Suppressor macrophage treated with lipopolysaccharide for 1 hour (primary cell): ENCODE results near the gene CCN6.

ENCODE experiments used
- DNase-seq, 3 donors: peaks; one replicate each; pipeline ENCODE4 v3.0.0-alpha.2; 2020 to 2022

The CCN6 gene

GRCh38 chr6:112054001-112054400 is at the start of gene CCN6:
Gene CCN6 (plus strand): TSS chr6:112054104. CDS start chr6:112054358, 254 bp downstream.
- DNase-seq = no peak

DNA sequence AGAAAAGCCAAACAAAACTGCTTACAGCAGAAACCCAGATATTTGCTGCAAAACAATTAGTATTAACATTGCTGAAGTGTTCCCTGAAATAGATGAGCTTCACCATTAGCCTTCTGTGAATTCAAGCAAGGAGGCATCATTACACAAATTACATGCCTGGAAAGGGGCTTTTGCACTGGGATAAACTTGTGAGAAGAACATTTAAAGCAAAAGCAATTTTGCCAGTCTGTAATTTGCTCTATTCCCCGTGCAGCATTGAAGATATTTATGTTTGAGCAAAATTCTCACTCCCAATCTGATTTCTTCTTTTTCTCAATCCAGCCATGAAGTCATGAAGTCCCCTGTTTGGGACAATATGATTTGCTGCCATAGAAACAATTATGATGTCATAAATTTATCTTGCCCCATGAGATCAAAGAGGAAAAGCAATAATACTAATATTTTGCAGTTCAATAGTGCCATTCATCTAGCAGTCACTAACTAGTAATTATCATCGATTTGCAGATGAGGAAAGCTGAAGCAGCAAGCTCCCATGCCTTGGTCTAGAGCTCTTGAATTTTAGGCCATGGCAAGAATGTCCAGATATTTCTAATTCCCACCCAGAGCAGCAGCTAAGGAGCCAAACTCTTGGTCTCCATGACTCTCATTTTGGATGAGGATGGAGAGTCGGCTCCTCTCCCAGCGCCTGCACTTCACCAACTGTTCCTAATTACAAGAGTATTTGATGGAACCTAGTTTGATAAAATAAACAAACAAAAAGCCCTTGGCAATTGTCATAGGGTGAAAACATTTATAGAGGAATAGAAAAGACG is 49.5 kb upstream of the CCN6 start:
- DNase-seq = no peak

- DNase-seq = peak; percentile 40 to 54 (median 54)
Observed at GRCh38 chr6:112005013-112005371, 48.9 kb upstream of the CCN6 start.

GRCh38 chr6:112007254-112007653 is 46.6 kb upstream of the CCN6 start:
- DNase-seq = no peak

DNA sequence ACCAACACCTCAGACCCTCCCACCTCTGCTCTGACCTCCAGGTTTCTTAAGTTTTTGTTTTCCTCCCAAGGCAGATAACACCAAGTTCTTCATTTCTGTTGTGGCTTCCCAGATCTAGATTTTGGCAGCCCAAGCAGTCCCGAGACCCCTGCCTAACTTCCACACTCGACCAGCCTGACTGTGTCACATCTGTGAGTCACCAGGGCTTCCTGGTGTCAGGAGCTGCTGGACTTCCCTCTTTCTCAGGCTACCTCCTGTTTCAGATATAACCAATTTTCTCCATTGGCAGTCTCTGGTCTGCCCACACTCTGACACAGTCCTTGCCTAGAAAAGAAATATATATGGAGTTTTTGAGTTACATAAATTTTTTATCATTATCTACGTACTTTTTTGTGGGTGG is 46.1 kb upstream of the CCN6 start:
- DNase-seq = peak; percentile 90 to 93 (median 92)

DNA sequence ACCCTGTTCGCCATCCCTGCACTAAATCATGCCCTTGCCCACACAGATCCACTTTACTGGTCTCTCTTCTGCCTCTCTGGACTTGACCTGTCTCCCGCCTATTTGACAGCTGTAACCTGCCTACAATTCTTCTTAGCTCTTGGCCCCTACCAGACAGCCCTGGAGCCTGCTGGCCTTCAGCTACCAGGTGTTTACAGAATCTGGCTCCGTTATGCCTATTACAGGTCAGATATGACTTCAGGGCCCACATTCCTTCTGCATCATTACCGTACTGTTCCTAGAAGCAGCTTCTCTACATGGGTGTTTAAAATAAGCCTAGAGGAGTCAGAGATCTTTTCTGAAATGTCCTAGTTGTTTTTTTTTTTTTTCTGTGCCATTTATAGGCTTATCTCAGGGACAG is 45.4 kb upstream of the CCN6 start:
- no peak for DNase-seq

- DNase-seq = peak in 2 of 3 donors; percentile 33 to 39
Observed at GRCh38 chr6:112010328-112010727, 43.6 kb upstream of the CCN6 start.

DNA sequence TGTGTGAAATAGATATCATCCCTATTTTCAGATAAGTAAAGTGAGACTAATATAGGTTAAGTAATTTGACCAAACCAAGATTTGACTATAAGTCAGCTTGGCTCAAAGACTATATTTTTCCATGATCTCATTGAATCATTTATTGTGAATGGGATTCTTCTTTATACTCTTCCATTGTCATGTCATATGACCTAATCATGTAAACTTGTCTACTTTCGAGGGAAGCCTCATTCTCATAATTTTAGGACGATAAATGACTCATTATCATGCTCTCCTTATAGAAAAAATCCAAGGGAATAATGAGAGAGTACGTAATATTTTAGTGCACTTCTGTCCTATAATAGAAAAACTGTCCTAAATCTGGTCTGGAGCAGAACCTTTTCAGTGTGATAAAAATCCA is 40.9 kb upstream of the CCN6 start:
- DNase-seq = no peak

- no peak for DNase-seq
Observed at GRCh38 chr6:112014483-112014882, 39.4 kb upstream of the CCN6 start.

GRCh38 chr6:112015725-112016124 is 38.2 kb upstream of the CCN6 start:
- no peak for DNase-seq

- peak; percentile 74 to 84 (median 77) for DNase-seq
Observed at GRCh38 chr6:112016320-112016719, 37.6 kb upstream of the CCN6 start.

GRCh38 chr6:112017169-112017568 is 36.7 kb upstream of the CCN6 start:
- DNase-seq = no peak

- DNase-seq = no peak
Observed at GRCh38 chr6:112017760-112018537, 36.0 kb upstream of the CCN6 start.

DNA sequence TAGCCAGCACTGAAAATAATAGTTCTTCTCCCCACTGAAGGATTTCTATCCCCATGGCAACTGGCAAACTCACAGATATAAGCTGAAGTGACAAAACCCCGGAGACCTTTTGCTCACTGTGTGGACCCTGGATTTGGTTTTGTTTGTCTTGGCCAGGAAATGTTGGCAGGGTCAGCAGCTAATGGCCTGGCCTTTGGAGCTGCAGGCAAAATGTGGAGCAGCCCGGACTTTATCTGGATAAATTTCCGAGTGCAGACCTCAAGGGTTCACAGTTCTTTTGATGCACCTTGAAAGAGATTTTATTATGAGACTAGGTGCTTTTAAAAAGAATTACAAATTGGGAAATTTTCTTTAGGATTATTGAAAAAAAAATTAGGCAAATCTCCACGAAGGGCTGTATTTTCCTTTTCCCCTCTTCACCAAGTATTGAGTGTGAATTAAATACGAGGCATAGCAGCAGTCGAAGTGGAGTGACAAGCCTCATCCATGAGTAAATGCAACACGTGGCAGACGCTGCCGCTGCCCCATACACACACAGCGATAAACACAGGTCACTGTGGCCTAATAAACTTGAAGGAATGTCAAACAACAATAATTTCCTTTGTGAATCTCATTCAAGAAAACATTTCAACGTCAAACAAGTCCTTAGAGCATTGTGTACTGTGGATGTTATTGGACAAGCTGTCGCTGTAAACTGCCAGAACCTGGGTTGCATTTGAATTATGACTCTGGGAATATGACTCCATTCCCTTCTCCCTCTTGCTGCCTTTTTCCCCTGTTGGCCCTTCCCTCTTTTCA is 35.1 kb upstream of the CCN6 start:
- no peak for DNase-seq

GRCh38 chr6:112019589-112019988 is 34.3 kb upstream of the CCN6 start:
- DNase-seq = no peak

- DNase-seq = no peak
Observed at GRCh38 chr6:112021691-112022310, 32.1 kb upstream of the CCN6 start.

GRCh38 chr6:112022749-112023148 is 31.2 kb upstream of the CCN6 start:
- DNase-seq = no peak

GRCh38 chr6:112024464-112024863 is 29.4 kb upstream of the CCN6 start:
- DNase-seq = no peak

DNA sequence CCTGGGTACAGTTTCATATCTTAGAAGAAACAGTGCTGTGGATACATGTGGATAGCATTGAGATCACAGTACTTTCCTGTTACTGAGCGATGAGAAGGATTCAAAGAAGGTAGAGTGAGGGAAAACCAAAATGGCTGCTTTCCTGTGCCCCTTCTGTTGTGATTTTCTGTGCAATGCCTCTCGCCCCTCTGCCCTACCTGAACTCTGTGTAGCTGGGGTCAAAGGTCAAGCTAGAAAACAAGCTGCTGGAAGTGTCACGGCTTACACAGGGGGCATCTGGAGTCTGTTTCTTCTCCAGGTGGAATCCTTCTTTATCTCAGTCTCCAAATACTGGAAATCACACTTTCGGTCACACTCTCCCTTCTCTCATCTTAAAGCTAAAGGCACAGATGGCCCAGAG is 27.0 kb upstream of the CCN6 start:
- no peak for DNase-seq

DNA sequence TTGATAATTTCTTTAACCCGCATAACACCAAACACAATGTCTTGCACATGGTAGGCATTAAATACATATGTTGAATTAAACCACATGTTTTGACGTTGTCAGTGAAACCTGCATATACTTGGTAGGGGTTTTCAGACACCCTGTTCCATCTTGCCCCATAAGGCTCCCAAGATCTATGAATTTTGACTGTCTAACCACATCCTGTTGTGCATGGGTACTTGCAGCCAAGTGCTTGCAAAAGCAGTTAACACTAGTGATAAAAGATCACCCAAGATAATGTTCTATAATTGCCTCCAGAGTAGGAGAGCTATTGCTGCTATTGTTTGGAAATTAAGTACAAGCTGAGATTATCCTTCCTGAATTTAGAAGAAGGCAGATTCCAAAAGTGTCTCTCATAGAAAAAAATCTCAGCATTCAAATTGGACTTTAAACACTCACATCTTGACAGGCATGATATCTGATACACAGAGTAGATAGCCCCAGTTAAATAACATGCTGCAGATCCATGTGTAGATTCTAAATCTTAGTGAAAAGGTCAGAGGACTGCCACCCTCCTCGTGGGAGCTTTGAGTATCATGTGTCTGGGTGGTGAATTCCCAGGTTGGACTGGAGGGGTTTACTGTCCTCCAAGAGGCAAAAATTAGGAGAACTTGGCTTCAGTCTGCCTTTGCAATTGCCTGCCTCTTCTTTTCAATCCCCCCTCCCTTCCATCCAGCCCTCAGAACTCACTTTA is 25.8 kb upstream of the CCN6 start:
- no peak for DNase-seq

GRCh38 chr6:112029045-112029822 is 24.7 kb upstream of the CCN6 start:
- peak; percentile 83 to 88 (median 88) for DNase-seq
